Natural killer cell (primary cell): Measurements from ENCODE around the gene EXOSC5. TPM values are rescaled to one million over a fixed set of nuclear protein-coding genes. Genes with fewer than 3 reads are reported as not detected.

ENCODE experiments used
- ATAC-seq, 3 donors: fragments of 150-1000 bp in 2 of 3; fragments of 200-7000 bp in 1 of 3; cut with Tn5 transposase; 1 replicate in 1 of 3; 2 replicates in 2 of 3; pipeline ENCODE4 v1.10.0; 2021; ENCODE audit warnings: mild to moderate bottlenecking in 2 of 3, moderate library complexity in 2 of 3
- DNase-seq, 2 donors: peaks; one replicate each; pipeline versions ENCODE4 v3.0.0 to v3.0.0-alpha.2; 2013 to 2021; ENCODE audit warnings: mixed read lengths in 1 of 2
- H3K27ac ChIP-seq: one replicate; pipeline ENCODE4 v1.5.1; 2013; ENCODE audit warnings: mild to moderate bottlenecking, low read length
- H3K27me3 ChIP-seq: one replicate; pipeline ENCODE4 v1.6.1; 2013; ENCODE audit warnings: low read length; ENCODE audit not compliant: control insufficient read depth, insufficient read depth
- H3K36me3 ChIP-seq: one replicate; pipeline ENCODE4 v1.6.1; 2013; ENCODE audit warnings: low read length; ENCODE audit not compliant: control insufficient read depth, insufficient read depth
- H3K4me1 ChIP-seq: one replicate; pipeline ENCODE4 v1.6.1; 2013; ENCODE audit warnings: low read length; ENCODE audit not compliant: control insufficient read depth, insufficient read depth
- H3K4me3 ChIP-seq: one replicate; pipeline ENCODE4 v1.5.1; 2013; ENCODE audit warnings: low read length
- H3K9me3 ChIP-seq: one replicate; pipeline ENCODE4 v1.6.1; 2013; ENCODE audit warnings: low read length; ENCODE audit not compliant: control insufficient read depth, insufficient read depth
- H3K27ac Mint-ChIP-seq, 2 donors: one replicate each; pipeline ENCODE4 v1.8.0; 2022; ENCODE audit warnings: mild to moderate bottlenecking in 2 of 2, mixed read lengths in 2 of 2, moderate library complexity in 1 of 2
- H3K27me3 Mint-ChIP-seq, 2 donors: one replicate each; pipeline ENCODE4 v1.8.0; 2022; ENCODE audit warnings: low read depth in 2 of 2, mixed read lengths in 2 of 2
- H3K36me3 Mint-ChIP-seq: one replicate; pipeline ENCODE4 v1.8.0; 2022; ENCODE audit warnings: mixed read lengths
- H3K4me1 Mint-ChIP-seq, 2 donors: one replicate each; pipeline ENCODE4 v1.8.0; 2022; ENCODE audit warnings: mixed read lengths in 2 of 2
- H3K4me3 Mint-ChIP-seq: one replicate; pipeline ENCODE4 v1.8.0; 2022; ENCODE audit warnings: mild to moderate bottlenecking, moderate library complexity, mixed read lengths
- H3K9me3 Mint-ChIP-seq, 2 donors: one replicate each; pipeline ENCODE4 v1.8.0; 2022; ENCODE audit warnings: mixed read lengths in 2 of 2
- WGBS: methylation state at CpG from one replicate; pipeline ENCODE4 v1.1.7; 2013; ENCODE audit warnings: missing lambda C conversion rate; ENCODE audit not compliant: insufficient coverage; 5-methylcytosine and 5-hydroxymethylcytosine counted together
- intact Hi-C: fragments of 100-400 bp; cut with micrococcal nuclease; formaldehyde crosslinking; loops from one replicate; pipeline ENCODE4 v1.14.2; 2022
- total RNA-seq, 4 donors: library from RNA; stranded (reverse); fragments of 120-200 nt in 1 of 4; gene quantifications; one replicate each; pipeline versions ENCODE4 v1.2.3 to v1.2.4, GENCODE V29; 2013 to 2022
- TF ChIP-seq, protein P1 (sequence below): fragments of 200-600 bp; IDR thresholded peaks from one replicate; pipeline ENCODE4 v1.8.0; 2022; ENCODE audit warnings: antibody characterized with exemption

EXOSC5 gene
- total RNA-seq, 3 donors from 2014 or later (not counting 1 experiment from before 2014, with no cell fraction given): 9.0 to 11.6 (median 9.5) TPM

DNA sequence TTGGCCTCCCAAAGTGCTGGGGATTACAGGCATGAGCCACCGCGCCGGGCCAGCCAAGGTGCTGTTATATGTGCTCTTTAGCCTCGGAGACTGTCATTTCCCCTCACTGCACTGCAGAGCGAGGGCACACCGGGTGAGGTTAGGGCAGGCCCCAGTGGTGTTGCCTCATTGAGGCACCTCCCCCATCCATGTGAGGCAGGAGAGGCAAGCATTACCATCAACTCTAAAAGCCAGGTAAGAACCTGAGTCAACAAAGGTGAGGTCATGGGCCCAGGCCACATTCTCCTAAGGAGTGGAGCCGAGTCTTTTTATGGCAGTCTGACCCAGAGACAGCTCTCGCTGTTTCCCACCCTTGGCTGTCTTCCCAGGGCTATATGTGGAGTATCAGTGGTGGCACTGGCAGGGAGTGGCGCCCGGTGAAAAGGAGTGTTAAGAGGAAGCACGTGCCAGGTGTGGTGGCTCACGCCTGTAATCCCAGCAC is 19.1 kb upstream of the EXOSC5 start:
- intact Hi-C loops: no loop called here
- Histone ChIP-seq H3K9me3 (no peaks in the 10 kb centered on the region), H3K27ac (no peak overlapping the region), H3K4me3 (no peak overlapping the region), H3K36me3 (peaks cover 63% of the 10 kb centered on the region), H3K4me1 (peaks cover 12% of the 10 kb centered on the region), H3K27me3 (no peaks in the 10 kb centered on the region)
- DNase-seq (no peak), ATAC-seq (no peak)
- no peaks in the 10 kb centered on the region for H3K27me3 Mint-ChIP-seq
- TF ChIP-seq, protein P1, sequence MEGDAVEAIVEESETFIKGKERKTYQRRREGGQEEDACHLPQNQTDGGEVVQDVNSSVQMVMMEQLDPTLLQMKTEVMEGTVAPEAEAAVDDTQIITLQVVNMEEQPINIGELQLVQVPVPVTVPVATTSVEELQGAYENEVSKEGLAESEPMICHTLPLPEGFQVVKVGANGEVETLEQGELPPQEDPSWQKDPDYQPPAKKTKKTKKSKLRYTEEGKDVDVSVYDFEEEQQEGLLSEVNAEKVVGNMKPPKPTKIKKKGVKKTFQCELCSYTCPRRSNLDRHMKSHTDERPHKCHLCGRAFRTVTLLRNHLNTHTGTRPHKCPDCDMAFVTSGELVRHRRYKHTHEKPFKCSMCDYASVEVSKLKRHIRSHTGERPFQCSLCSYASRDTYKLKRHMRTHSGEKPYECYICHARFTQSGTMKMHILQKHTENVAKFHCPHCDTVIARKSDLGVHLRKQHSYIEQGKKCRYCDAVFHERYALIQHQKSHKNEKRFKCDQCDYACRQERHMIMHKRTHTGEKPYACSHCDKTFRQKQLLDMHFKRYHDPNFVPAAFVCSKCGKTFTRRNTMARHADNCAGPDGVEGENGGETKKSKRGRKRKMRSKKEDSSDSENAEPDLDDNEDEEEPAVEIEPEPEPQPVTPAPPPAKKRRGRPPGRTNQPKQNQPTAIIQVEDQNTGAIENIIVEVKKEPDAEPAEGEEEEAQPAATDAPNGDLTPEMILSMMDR: no peak
- H3K27ac Mint-ChIP-seq: no peak overlapping the region
- no peaks in the 10 kb centered on the region for H3K36me3 Mint-ChIP-seq
- 95% methylated on average over 12 of the region's 12 CpGs for WGBS
- H3K9me3 Mint-ChIP-seq: no peaks in the 10 kb centered on the region
- H3K4me1 Mint-ChIP-seq: peaks cover 0 to 2% of the 10 kb centered on the region in 2 donors
- H3K4me3 Mint-ChIP-seq: no peak overlapping the region

DNA sequence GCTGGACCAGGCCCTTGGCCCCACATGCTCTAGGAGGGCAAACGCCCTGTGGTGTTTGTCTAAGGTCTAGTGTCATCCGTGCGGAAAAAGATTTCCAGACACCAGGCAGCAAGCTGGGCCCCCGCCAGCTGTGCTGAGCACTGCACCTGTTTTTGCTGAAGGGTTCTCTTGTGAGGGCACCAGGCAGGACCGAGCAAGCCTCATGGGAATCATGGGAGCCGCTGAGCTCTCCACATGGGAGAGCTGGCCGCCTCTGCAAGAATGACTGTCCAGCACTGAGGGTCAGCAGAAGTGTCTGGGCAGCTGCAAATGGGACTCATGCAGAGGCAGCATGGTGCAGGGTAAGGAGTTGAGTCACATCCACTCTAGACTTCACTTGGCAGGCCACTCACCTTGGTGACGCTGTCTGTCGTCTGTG is 18.0 kb upstream of the EXOSC5 start:
- TF ChIP-seq, protein P1: no peak
- ATAC-seq (no peak), DNase-seq (no peak)
- Mint-ChIP-seq H3K4me1 (peaks cover 0 to 5% of the 10 kb centered on the region in 2 donors), H3K27ac (no peak overlapping the region), H3K36me3 (no peaks in the 10 kb centered on the region), H3K9me3 (no peaks in the 10 kb centered on the region), H3K4me3 (no peak overlapping the region), H3K27me3 (no peaks in the 10 kb centered on the region)
- H3K4me1 ChIP-seq: peaks cover 11% of the 10 kb centered on the region
- no peaks in the 10 kb centered on the region for H3K27me3 ChIP-seq
- no peak overlapping the region for H3K4me3 ChIP-seq
- H3K27ac ChIP-seq: no peak overlapping the region
- 95% methylated on average over 7 of the region's 9 CpGs for WGBS
- intact Hi-C loops: no loop called here
- H3K9me3 ChIP-seq: no peaks in the 10 kb centered on the region
- H3K36me3 ChIP-seq: peaks cover 60% of the 10 kb centered on the region

DNA sequence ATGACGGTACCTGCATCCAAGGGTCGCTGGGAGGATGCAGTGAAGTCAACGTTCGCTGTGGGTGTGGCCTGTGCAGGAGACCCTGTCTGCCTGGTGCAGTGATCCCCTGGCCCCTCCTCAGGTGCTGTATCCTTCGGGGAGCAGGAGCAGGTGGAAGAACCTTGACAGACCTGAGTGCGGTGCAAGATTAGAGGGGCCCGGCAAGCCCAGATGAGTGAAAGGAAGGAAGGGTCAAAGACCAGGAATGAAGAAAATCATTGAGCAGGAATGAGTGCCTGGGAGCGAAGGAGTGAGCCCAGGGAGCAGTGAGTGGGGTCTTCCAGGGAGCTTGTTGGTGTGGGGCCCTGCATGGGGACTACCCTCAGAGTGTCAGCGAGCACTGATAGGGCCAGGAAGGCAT is 17.3 kb upstream of the EXOSC5 start:
- peaks cover 13% of the 10 kb centered on the region for H3K4me1 ChIP-seq
- intact Hi-C loops: no loop called here

More for the DNA sequence above, 17.3 kb upstream of the EXOSC5 start:
- WGBS: 96% methylated on average over 9 of the region's 9 CpGs
- Histone ChIP-seq H3K27ac (no peak overlapping the region), H3K9me3 (no peaks in the 10 kb centered on the region), H3K4me3 (no peak overlapping the region), H3K27me3 (no peaks in the 10 kb centered on the region), H3K36me3 (peaks cover 54% of the 10 kb centered on the region)
- TF ChIP-seq, protein P1: no peak
- Mint-ChIP-seq H3K4me1 (peaks cover 1 to 11% of the 10 kb centered on the region in 2 donors), H3K27me3 (no peaks in the 10 kb centered on the region), H3K9me3 (no peaks in the 10 kb centered on the region), H3K27ac (peak overlapping the region in 1 of 2 donors; percentile 66), H3K4me3 (no peak overlapping the region), H3K36me3 (no peaks in the 10 kb centered on the region)
- DNase-seq (no peak), ATAC-seq (no peak)
